GM18870 (cell line): ENCODE measurements around the gene SELENOI.

Experiments
- ATAC-seq: cut with Tn5 transposase; IDR thresholded peaks from one replicate; pipeline ENCODE4 v1.9.1; 2021; ENCODE audit warnings: moderate library complexity; ENCODE audit not compliant: unreplicated experiment

Gene SELENOI

DNA sequence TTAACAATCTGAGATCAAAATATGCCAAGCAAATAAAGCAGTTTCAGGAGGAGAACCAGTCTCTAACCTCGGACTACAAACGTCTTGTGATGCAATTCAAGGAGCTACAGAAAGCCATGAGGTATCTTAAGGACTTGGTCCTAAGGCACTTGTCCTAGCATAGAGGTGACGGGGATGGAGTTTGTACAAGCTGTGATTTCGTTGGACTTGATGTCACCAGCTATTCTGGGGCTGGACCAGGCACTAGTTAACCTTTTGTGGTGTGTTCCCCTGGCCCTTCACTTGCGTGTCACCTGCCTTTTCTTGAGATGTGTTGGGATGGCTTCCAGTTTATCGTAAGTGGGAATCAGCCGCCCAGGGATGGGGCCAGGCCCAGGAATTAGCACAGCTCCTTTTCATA, 98.3 kb downstream of the SELENOI start:
- ATAC-seq = no peak
